M059J (cell line): ENCODE results near the gene PHF21A. TPM values are rescaled to one million over a fixed set of nuclear protein-coding genes. Genes with fewer than 3 reads are reported as not detected.
A peak's percentile ranks its signal among the peaks of the same experiment; 100 is the strongest.
"Not testable (repeated sequence)": the region's sequence is repeated elsewhere in the genome, so short reads cannot be mapped to it uniquely, and the experiment has no call there.

Source experiments
- DNase-seq: peaks from one replicate; pipeline ENCODE4 v3.0.0-alpha.2; 2012; ENCODE audit warnings: low read depth
- total RNA-seq: library from RNA; depleted of rRNA; stranded (reverse); fragments of >200 nt; shearing (Covaris generic); gene quantifications from 2 replicates; pipeline ENCODE4 v1.2.3, GENCODE V29; 2014

PHF21A gene
- total RNA-seq, 1 experiment from 2014 or later = 19.7 TPM

GRCh38 chr11:45904309-45904915 lies 216.8 kb downstream of the PHF21A start:
- no peak for DNase-seq

GRCh38 chr11:45902452-45903380 lies 218.5 kb downstream of the PHF21A start:
- no peak for DNase-seq

- no peak for DNase-seq
Observed at GRCh38 chr11:45901626-45902025, 219.6 kb downstream of the PHF21A start.

GRCh38 chr11:45900916-45901617 lies 220.2 kb downstream of the PHF21A start:
- no peak for DNase-seq

- DNase-seq = not testable (repeated sequence)
Observed at GRCh38 chr11:45900175-45900800, 221.0 kb downstream of the PHF21A start.

GRCh38 chr11:45899448-45900174 lies 221.6 kb downstream of the PHF21A start:
- DNase-seq = peak; percentile 89

GRCh38 chr11:45899086-45899447 lies 222.2 kb downstream of the PHF21A start:
- no peak for DNase-seq

GRCh38 chr11:45897556-45897955 lies 223.7 kb downstream of the PHF21A start:
- DNase-seq = no peak

GRCh38 chr11:45896422-45896984 lies 224.8 kb downstream of the PHF21A start:
- DNase-seq = no peak

- no peak for DNase-seq
Observed at GRCh38 chr11:45895553-45896259, 225.5 kb downstream of the PHF21A start.

- no peak for DNase-seq
Observed at GRCh38 chr11:45894555-45895247, 226.6 kb downstream of the PHF21A start.

GRCh38 chr11:45892856-45893255 lies 228.4 kb downstream of the PHF21A start:
- DNase-seq = no peak

- no peak for DNase-seq
Observed at GRCh38 chr11:45890886-45891550, 230.2 kb downstream of the PHF21A start.

- no peak for DNase-seq
Observed at GRCh38 chr11:45889966-45890365, 231.3 kb downstream of the PHF21A start.

- DNase-seq = no peak
Observed at GRCh38 chr11:45889555-45889954, 231.7 kb downstream of the PHF21A start.

- no peak for DNase-seq
Observed at GRCh38 chr11:45887587-45887986, 233.7 kb downstream of the PHF21A start.

- DNase-seq = no peak
Observed at GRCh38 chr11:45886816-45887520, 234.3 kb downstream of the PHF21A start.

- no peak for DNase-seq
Observed at GRCh38 chr11:45885921-45886721, 235.1 kb downstream of the PHF21A start.
